ENCODE results near the gene LRRC10.

LRRC10 gene

GRCh38 chr12:69569236-69569635, 41.5 kb downstream of the LRRC10 start:
- no peak for DNase-seq (ENCODE audit: low read depth)

DNA sequence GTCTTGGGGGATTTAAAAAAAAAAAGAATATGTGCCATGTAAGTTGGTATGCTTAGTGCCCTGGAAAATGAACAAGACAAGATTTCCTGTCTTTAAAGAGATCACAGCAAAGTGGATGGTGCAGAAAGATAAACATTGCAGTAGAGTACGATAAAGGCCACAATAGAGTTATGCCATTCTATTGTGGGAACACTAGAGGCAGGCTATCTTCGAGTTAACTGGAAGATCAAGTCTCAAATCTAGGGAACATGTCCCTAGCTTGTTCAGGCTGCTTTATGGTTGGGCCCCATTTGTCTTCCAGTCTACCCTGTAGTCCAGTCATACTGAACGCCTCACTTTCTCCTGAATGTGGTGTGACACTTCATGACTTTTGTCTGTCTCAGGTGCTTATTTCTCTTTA, 44.1 kb downstream of the LRRC10 start:
- DNase-seq (ENCODE audit: low read depth) = no peak

GRCh38 chr12:69563166-69563762, 47.4 kb downstream of the LRRC10 start:
- no peak for DNase-seq (ENCODE audit: low read depth)
